ENCODE data around the gene SPCS2. TPM values are rescaled to one million over a fixed set of nuclear protein-coding genes. Genes with fewer than 3 reads are reported as not detected.

SPCS2 gene
- total and polyA plus RNA-seq, 4 donors: 32.4 to 186 (median 59.6) TPM

GRCh38 chr11:75022296-75022695 lies 73.2 kb downstream of the SPCS2 start:
- no peaks in the 10 kb centered on the region for H3K27me3 ChIP-seq (ENCODE audit: control insufficient read depth in 4 of 4, insufficient read depth in 4 of 4, low read length in 3 of 4)
- H3K36me3 ChIP-seq (ENCODE audit: control insufficient read depth in 4 of 4, insufficient read depth in 3 of 4, low read depth in 1 of 4, low read length in 3 of 4): no peaks in the 10 kb centered on the region
- no peak for DNase-seq (ENCODE audit: low spot score)
- H3K9me3 ChIP-seq (ENCODE audit: control insufficient read depth in 4 of 4, low read length in 3 of 4): no peaks in the 10 kb centered on the region
- no peaks in the 10 kb centered on the region for H3K4me1 ChIP-seq (ENCODE audit: control insufficient read depth in 4 of 4, insufficient read depth in 4 of 4, low read length in 3 of 4)
- no peak for TF ChIP-seq HNF4G (IDR thresholded peaks at IDR 0.05)
- no peak for TF ChIP-seq YY1 (IDR thresholded peaks at IDR 0.05)
- TF ChIP-seq GABPA (IDR thresholded peaks at IDR 0.05 in 1 of 2, conservative IDR thresholded peaks at IDR 0.05 in 1 of 2): no peak
- no peak for TF ChIP-seq ZBTB33 (IDR thresholded peaks at IDR 0.05)
- TF ChIP-seq RAD21 (IDR thresholded peaks at IDR 0.05): no peak
- TF ChIP-seq EGR1 (IDR thresholded peaks at IDR 0.05; ENCODE audit: low read depth in 2 of 2): no peak
- no peak for TF ChIP-seq HNF4A (conservative IDR thresholded peaks at IDR 0.05)
- TF ChIP-seq SP1 (IDR thresholded peaks at IDR 0.05): no peak
- no peak for TF ChIP-seq REST (IDR thresholded peaks at IDR 0.05)
- no peak for TF ChIP-seq JUND (IDR thresholded peaks at IDR 0.05)
- WGBS: 94% methylated on average over 3 of the region's 3 CpGs
- H3K9ac ChIP-seq (ENCODE audit: low read depth in 1 of 2, low read length in 2 of 2): no peak overlapping the region
- H3K4me3 ChIP-seq (ENCODE audit: low read depth in 1 of 3, low read length in 3 of 3): no peak overlapping the region
- H3K27ac ChIP-seq (ENCODE audit: low read depth in 1 of 2, low read length in 2 of 2): no peak overlapping the region

- TF ChIP-seq RAD21 (IDR thresholded peaks at IDR 0.05): peak; percentile 91 to 96
- no peak for TF ChIP-seq ZBTB33 (IDR thresholded peaks at IDR 0.05)
- TF ChIP-seq CTCF (IDR thresholded peaks at IDR 0.05; ENCODE audit: low read depth, low read length, missing input control): peak; percentile 97
- TF ChIP-seq TAF1 (conservative IDR thresholded peaks at IDR 0.05): no peak
- Histone ChIP-seq H3K9me3 (ENCODE audit: control insufficient read depth in 4 of 4, low read length in 3 of 4) (no peaks in the 10 kb centered on the region), H3K4me1 (ENCODE audit: control insufficient read depth in 4 of 4, insufficient read depth in 4 of 4, low read length in 3 of 4) (no peaks in the 10 kb centered on the region), H3K27me3 (ENCODE audit: control insufficient read depth in 4 of 4, insufficient read depth in 4 of 4, low read length in 3 of 4) (no peaks in the 10 kb centered on the region), H3K4me3 (ENCODE audit: low read depth in 1 of 3, low read length in 3 of 3) (no peak overlapping the region), H3K9ac (ENCODE audit: low read depth in 1 of 2, low read length in 2 of 2) (no peak overlapping the region), H3K27ac (ENCODE audit: low read depth in 1 of 2, low read length in 2 of 2) (no peak overlapping the region), H3K36me3 (ENCODE audit: control insufficient read depth in 4 of 4, insufficient read depth in 3 of 4, low read depth in 1 of 4, low read length in 3 of 4) (no peaks in the 10 kb centered on the region)
- 64% methylated on average over 5 of the region's 5 CpGs for WGBS
- DNase-seq (ENCODE audit: low spot score): peak; percentile 81
These were observed 73.8 kb downstream of the SPCS2 start for GRCh38 chr11:75022759-75023396.
